A549 treated with AZD9567 at 1 μM for 4 hours (cell line): ENCODE data around the gene PDE7B. TPM values are rescaled to one million over a fixed set of nuclear protein-coding genes. Genes with fewer than 3 reads are reported as not detected.

Source experiments
- total RNA-seq: library from RNA; stranded (reverse); fragments of 200-300 nt; extraction: Qiagen RNA extraction; gene quantifications from 5 replicates; pipeline ENCODE4 v1.2.3, GENCODE V29; 2022; ENCODE audit not compliant: insufficient read depth

PDE7B gene
- total RNA-seq = 0.61 to 0.73 TPM (median 0.65 TPM) in 5 replicates

GRCh38 chr6:135851442-135852271, at the start of gene PDE7B:
TSS of gene PDE7B (plus strand) at chr6:135851701.

